SK-N-SH treated with all-trans-retinoic acid at 6 μM for 48 hours (cell line): Measurements from ENCODE around the gene NFKBIA.
A peak's percentile ranks its signal among the peaks of the same experiment; 100 is the strongest.

ENCODE experiments used
- ATAC-seq: fragments of 200-7000 bp; cut with Tn5 transposase; 3 replicates; pipeline ENCODE4 v1.9.1; 2020; ENCODE audit warnings: mild to moderate bottlenecking, moderate library complexity
- ARNTL ChIP-seq: fragments of 450-650 bp; formaldehyde crosslinking; IDR thresholded peaks from 2 replicates; pipeline ENCODE4 v1.5.0; 2020; ENCODE audit warnings: low read depth, mild to moderate bottlenecking, moderate library complexity, borderline replicate concordance
- BACH2 ChIP-seq: fragments of 250-450 bp; sonication (Bioruptor Pico); IDR thresholded peaks from 2 replicates; pipeline ENCODE4 v1.9.0; 2021; ENCODE audit warnings: mild to moderate bottlenecking, borderline replicate concordance
- CSDC2 ChIP-seq: fragments of 250-450 bp; sonication (Bioruptor Pico); IDR thresholded peaks from 2 replicates; pipeline ENCODE4 v1.5.0; 2020; ENCODE audit warnings: mild to moderate bottlenecking, moderate library complexity
- ESRRG ChIP-seq: fragments of 250-450 bp; sonication (Bioruptor Pico); IDR thresholded peaks from 2 replicates; pipeline ENCODE4 v1.6.1; 2021; ENCODE audit warnings: mild to moderate bottlenecking
- GLIS3 ChIP-seq: fragments of 250-450 bp; sonication (Bioruptor Pico); IDR thresholded peaks from 2 replicates; pipeline ENCODE4 v1.5.0; 2020; ENCODE audit warnings: mild to moderate bottlenecking, moderate library complexity
- ISL1 ChIP-seq: fragments of 250-450 bp; sonication (Bioruptor Pico); IDR thresholded peaks from 2 replicates; pipeline ENCODE4 v2.1.2; 2022; ENCODE audit warnings: mild to moderate bottlenecking, moderate library complexity
- OSR1 ChIP-seq: fragments of 250-450 bp; sonication (Bioruptor Pico); IDR thresholded peaks from 2 replicates; pipeline ENCODE4 v1.8.0; 2022; ENCODE audit warnings: moderate library complexity, mild to moderate bottlenecking, inconsistent platforms
- PPARA ChIP-seq: fragments of 250-450 bp; sonication (Bioruptor Pico); IDR thresholded peaks from 2 replicates; pipeline ENCODE4 v1.5.0; 2020; ENCODE audit warnings: mild to moderate bottlenecking, borderline replicate concordance
- RARB ChIP-seq: fragments of 250-450 bp; sonication (Bioruptor Pico); IDR thresholded peaks from 2 replicates; pipeline ENCODE4 v1.8.0; 2021; ENCODE audit warnings: mild to moderate bottlenecking, moderate library complexity
- SNAI2 ChIP-seq: fragments of 250-450 bp; sonication (Bioruptor Pico); IDR thresholded peaks from 2 replicates; pipeline ENCODE4 v1.5.0; 2020; ENCODE audit warnings: mild to moderate bottlenecking, moderate library complexity
- TCF4 ChIP-seq: fragments of 250-450 bp; sonication (Bioruptor Pico); IDR thresholded peaks from 2 replicates; pipeline ENCODE4 v1.8.0; 2021; ENCODE audit warnings: mild to moderate bottlenecking, moderate library complexity, borderline replicate concordance
- TOX ChIP-seq: fragments of 250-450 bp; sonication (Bioruptor Pico); IDR thresholded peaks from 2 replicates; pipeline ENCODE4 v1.8.0; 2021; ENCODE audit warnings: mild to moderate bottlenecking, moderate library complexity, borderline replicate concordance
- ZC3H10 ChIP-seq: fragments of 250-450 bp; sonication (Bioruptor Pico); IDR thresholded peaks from 2 replicates; pipeline ENCODE4 v1.5.1; 2021; ENCODE audit warnings: mild to moderate bottlenecking, moderate library complexity
- ZFP3 ChIP-seq: fragments of 250-450 bp; sonication (Bioruptor Pico); IDR thresholded peaks from 2 replicates; pipeline ENCODE4 v1.5.0; 2020; ENCODE audit warnings: mild to moderate bottlenecking, moderate library complexity
- ZNF565 ChIP-seq: fragments of 450-650 bp; formaldehyde crosslinking; conservative IDR thresholded peaks from 2 replicates; pipeline ENCODE4 v1.5.0; 2020; ENCODE audit warnings: low read depth, mild to moderate bottlenecking, moderate library complexity
- ZNF70 ChIP-seq: fragments of 450-650 bp; formaldehyde crosslinking; IDR thresholded peaks from 2 replicates; pipeline ENCODE4 v1.5.0; 2020; ENCODE audit warnings: mild to moderate bottlenecking, moderate library complexity
- ZNF8 ChIP-seq: fragments of 450-650 bp; formaldehyde crosslinking; IDR thresholded peaks from 2 replicates; pipeline ENCODE4 v1.5.0; 2020; ENCODE audit warnings: mild to moderate bottlenecking, moderate library complexity
- TF ChIP-seq, protein P1 (sequence below): fragments of 250-450 bp; sonication (Bioruptor Pico); IDR thresholded peaks from 2 replicates; pipeline ENCODE4 v1.5.1; 2021; ENCODE audit warnings: mild to moderate bottlenecking, moderate library complexity
- TF ChIP-seq, protein P2 (sequence below): fragments of 250-450 bp; sonication (Bioruptor Pico); IDR thresholded peaks from 2 replicates; pipeline ENCODE4 v1.5.1; 2020; ENCODE audit warnings: low read depth, mild to moderate bottlenecking, moderate library complexity
- TF ChIP-seq, protein P3 (sequence below): fragments of 250-450 bp; sonication (Bioruptor Pico); IDR thresholded peaks from 2 replicates; pipeline ENCODE4 v1.8.0; 2021; ENCODE audit warnings: low read depth, mild to moderate bottlenecking, moderate library complexity, borderline replicate concordance
- TF ChIP-seq, protein P4 (sequence below): fragments of 250-450 bp; sonication (Bioruptor Pico); IDR thresholded peaks from 2 replicates; pipeline ENCODE4 v1.8.0; 2020; ENCODE audit warnings: mild to moderate bottlenecking, moderate library complexity, borderline replicate concordance
- TF ChIP-seq, protein P5 (sequence below): fragments of 250-450 bp; sonication (Bioruptor Pico); IDR thresholded peaks from 2 replicates; pipeline ENCODE4 v1.5.0; 2020; ENCODE audit warnings: mild to moderate bottlenecking, moderate library complexity

The NFKBIA gene

DNA sequence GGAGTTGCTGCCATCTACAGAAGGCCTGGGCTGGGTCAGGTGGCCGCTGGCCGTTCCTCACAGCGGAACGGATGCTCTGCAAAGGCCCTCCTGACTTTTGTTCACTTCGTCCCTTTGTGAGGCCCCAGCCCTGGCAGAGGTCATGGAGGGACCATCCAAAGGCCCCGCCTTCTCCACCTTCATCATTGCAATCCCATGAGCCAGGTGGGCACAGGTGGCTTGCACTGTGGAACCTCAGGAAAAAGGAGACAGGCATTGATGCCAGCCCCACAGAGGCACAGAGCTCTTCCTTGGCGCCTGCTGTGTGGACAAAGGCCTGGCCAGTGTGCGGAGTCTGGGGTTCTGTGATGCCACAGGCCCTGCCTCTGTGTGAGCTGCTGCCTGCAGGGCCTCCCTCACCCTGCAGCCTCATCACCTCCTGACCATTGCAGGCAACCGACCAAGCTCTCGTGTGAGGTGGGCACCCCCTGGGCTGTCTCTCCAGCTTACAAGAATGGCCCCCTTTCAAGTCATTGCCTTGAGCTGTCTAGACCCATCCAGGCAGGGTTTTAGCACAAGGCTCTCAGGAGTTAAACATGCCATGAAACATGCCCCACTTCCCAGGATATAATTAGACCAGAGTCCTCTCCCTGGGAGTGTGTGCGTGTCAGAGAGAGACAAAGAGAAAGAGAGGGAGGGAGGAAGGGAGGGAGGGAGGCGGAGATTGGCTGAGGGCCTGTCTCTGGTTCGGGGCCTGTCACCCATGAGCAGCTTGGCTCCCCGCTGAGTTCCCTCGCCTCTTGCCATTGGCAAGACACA is 19.3 kb downstream of the NFKBIA start:
- TF ChIP-seq OSR1, result no peak
- TF ChIP-seq ZNF8 (CRISPR knock-in tag), result no peak
- TF ChIP-seq, protein P1, sequence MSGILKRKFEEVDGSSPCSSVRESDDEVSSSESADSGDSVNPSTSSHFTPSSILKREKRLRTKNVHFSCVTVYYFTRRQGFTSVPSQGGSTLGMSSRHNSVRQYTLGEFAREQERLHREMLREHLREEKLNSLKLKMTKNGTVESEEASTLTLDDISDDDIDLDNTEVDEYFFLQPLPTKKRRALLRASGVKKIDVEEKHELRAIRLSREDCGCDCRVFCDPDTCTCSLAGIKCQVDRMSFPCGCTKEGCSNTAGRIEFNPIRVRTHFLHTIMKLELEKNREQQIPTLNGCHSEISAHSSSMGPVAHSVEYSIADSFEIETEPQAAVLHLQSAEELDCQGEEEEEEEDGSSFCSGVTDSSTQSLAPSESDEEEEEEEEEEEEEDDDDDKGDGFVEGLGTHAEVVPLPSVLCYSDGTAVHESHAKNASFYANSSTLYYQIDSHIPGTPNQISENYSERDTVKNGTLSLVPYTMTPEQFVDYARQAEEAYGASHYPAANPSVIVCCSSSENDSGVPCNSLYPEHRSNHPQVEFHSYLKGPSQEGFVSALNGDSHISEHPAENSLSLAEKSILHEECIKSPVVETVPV (CRISPR knock-in tag), result no peak
- no peak for TF ChIP-seq ZFP3 (CRISPR knock-in tag)
- no peak for TF ChIP-seq ISL1
- no peak for TF ChIP-seq TOX (CRISPR knock-in tag)
- no peak for TF ChIP-seq SNAI2 (CRISPR knock-in tag)
- TF ChIP-seq RARB (CRISPR knock-in tag), result no peak
- no peak for TF ChIP-seq BACH2 (CRISPR knock-in tag)
- no peak for TF ChIP-seq GLIS3
- TF ChIP-seq CSDC2 (CRISPR knock-in tag), result no peak
- TF ChIP-seq ZNF70 (CRISPR knock-in tag), result no peak
- TF ChIP-seq ZNF565 (CRISPR knock-in tag), result no peak
- TF ChIP-seq, protein P2, sequence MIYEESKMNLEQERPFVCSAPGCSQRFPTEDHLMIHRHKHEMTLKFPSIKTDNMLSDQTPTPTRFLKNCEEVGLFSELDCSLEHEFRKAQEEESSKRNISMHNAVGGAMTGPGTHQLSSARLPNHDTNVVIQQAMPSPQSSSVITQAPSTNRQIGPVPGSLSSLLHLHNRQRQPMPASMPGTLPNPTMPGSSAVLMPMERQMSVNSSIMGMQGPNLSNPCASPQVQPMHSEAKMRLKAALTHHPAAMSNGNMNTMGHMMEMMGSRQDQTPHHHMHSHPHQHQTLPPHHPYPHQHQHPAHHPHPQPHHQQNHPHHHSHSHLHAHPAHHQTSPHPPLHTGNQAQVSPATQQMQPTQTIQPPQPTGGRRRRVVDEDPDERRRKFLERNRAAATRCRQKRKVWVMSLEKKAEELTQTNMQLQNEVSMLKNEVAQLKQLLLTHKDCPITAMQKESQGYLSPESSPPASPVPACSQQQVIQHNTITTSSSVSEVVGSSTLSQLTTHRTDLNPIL (CRISPR knock-in tag), result no peak
- TF ChIP-seq ESRRG (CRISPR knock-in tag), result no peak
- no peak for TF ChIP-seq PPARA (CRISPR knock-in tag)
- no peak for TF ChIP-seq ZC3H10
- TF ChIP-seq, protein P3, sequence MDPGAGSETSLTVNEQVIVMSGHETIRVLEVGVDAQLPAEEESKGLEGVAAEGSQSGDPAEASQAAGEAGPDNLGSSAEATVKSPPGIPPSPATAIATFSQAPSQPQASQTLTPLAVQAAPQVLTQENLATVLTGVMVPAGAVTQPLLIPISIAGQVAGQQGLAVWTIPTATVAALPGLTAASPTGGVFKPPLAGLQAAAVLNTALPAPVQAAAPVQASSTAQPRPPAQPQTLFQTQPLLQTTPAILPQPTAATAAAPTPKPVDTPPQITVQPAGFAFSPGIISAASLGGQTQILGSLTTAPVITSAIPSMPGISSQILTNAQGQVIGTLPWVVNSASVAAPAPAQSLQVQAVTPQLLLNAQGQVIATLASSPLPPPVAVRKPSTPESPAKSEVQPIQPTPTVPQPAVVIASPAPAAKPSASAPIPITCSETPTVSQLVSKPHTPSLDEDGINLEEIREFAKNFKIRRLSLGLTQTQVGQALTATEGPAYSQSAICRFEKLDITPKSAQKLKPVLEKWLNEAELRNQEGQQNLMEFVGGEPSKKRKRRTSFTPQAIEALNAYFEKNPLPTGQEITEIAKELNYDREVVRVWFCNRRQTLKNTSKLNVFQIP, result no peak
- no peak for TF ChIP-seq ARNTL
- TF ChIP-seq, all 23 proteins: peak for 0
- peak; percentile 88 for ATAC-seq

DNA sequence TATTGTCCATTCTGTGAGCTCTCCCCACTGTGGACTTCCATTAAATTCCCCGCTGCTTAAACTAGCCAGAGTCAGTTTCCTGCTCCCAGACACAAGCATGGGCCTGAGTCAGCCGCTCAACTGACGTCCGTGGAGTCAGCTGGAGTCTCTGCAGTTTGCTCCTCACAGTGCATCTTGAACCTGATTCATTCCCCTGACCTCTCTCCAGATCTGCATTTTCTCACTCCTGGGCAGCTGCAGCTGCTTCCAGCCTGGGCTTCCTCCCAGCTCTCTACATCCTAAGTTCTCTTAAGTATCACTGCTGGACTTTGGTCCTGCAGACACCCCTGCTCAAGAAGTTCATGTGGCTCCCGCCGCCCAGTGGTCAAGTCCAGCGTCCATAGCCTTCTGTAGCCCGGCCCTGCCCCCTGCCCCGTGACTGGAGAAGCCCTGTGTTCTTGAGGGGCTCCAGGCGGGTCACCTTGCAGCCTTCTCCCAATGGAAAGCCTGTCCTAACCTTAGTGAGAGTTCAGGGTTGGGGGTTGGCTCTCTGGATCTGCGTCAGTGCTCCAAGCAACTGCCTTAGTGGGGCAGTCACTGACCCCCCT is 20.0 kb downstream of the NFKBIA start:
- peak; percentile 85 for ATAC-seq
- TF ChIP-seq TOX (CRISPR knock-in tag), result peak; percentile 12; the same call in 1 of the 2 replicates
- TF ChIP-seq SNAI2 (CRISPR knock-in tag), result no peak
- TF ChIP-seq, protein P4, sequence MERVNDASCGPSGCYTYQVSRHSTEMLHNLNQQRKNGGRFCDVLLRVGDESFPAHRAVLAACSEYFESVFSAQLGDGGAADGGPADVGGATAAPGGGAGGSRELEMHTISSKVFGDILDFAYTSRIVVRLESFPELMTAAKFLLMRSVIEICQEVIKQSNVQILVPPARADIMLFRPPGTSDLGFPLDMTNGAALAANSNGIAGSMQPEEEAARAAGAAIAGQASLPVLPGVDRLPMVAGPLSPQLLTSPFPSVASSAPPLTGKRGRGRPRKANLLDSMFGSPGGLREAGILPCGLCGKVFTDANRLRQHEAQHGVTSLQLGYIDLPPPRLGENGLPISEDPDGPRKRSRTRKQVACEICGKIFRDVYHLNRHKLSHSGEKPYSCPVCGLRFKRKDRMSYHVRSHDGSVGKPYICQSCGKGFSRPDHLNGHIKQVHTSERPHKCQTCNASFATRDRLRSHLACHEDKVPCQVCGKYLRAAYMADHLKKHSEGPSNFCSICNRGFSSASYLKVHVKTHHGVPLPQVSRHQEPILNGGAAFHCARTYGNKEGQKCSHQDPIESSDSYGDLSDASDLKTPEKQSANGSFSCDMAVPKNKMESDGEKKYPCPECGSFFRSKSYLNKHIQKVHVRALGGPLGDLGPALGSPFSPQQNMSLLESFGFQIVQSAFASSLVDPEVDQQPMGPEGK (CRISPR knock-in tag), result no peak

DNA sequence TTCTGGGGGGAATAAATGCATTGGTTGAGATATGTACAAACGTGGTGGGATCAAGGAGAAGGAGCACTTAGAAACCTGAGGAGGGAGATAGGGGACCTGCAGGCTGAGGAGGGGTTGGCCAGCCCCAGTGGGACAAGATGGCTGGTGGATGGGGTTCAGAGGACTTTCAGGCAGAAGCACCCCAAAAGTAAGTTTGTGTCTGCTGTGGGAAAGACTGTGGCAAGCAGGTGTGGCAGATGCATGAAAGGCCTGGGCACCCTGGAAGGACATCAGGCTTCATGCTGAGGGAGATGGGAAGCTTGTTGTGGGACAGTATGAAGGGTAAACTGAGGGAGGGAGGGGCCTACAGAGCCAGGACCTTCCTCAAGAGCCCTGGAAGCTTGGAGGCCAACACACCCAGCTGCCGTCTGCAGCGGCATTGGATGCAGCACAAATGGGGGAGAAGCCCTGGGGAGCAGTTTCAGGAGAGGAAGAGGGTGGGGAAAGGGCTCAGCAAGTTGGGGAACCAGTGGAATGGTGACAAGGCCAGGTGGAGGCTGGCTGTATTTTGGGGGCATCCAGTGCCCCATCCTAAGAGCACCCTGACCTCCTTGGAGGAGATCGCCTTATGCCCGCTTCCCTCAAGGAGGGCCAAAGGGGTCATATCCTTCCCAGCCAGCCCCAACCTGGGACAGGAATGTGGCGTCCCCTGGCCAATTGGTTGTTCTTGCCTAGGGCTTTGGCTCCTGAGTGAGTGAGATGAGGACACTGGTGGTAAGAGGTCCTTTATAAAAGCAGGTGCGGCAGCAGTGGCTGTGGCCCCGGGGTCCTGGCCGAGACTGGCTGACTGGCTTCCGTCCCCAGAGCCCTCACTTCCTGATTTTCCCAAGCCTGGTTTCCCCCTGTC is 20.7 kb downstream of the NFKBIA start:
- TF ChIP-seq ZFP3 (CRISPR knock-in tag), result no peak
- TF ChIP-seq ZC3H10, result no peak
- no peak for TF ChIP-seq ZNF70 (CRISPR knock-in tag)
- no peak; the same call in 2 of the 3 replicates for ATAC-seq

DNA sequence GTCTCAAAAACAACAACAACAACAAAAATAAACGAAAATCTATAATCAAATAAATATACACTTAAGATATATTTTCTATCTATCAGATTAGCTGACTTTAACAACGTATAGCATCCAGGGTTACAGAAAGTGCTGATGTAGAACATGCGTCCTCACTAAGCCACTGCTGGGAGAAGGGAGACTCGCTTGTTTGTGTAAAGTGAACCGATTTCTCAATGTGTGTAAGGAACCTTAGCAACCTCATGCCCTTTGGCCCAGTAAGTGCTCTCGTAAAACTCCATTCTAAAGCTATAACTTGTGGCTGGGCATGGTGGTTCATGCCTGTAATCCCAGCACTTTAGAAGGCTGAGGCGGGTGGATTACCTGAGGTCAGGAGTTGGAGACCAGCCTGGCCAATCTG is 23.8 kb downstream of the NFKBIA start:
- ATAC-seq, result no peak
- TF ChIP-seq TCF4 (CRISPR knock-in tag) (no peak), ESRRG (CRISPR knock-in tag) (no peak), ZNF8 (CRISPR knock-in tag) (no peak), PPARA (CRISPR knock-in tag) (no peak), ARNTL (no peak), ZNF70 (CRISPR knock-in tag) (no peak), OSR1 (no peak)
- TF ChIP-seq, protein P2 (CRISPR knock-in tag), result no peak
- TF ChIP-seq, protein P5, sequence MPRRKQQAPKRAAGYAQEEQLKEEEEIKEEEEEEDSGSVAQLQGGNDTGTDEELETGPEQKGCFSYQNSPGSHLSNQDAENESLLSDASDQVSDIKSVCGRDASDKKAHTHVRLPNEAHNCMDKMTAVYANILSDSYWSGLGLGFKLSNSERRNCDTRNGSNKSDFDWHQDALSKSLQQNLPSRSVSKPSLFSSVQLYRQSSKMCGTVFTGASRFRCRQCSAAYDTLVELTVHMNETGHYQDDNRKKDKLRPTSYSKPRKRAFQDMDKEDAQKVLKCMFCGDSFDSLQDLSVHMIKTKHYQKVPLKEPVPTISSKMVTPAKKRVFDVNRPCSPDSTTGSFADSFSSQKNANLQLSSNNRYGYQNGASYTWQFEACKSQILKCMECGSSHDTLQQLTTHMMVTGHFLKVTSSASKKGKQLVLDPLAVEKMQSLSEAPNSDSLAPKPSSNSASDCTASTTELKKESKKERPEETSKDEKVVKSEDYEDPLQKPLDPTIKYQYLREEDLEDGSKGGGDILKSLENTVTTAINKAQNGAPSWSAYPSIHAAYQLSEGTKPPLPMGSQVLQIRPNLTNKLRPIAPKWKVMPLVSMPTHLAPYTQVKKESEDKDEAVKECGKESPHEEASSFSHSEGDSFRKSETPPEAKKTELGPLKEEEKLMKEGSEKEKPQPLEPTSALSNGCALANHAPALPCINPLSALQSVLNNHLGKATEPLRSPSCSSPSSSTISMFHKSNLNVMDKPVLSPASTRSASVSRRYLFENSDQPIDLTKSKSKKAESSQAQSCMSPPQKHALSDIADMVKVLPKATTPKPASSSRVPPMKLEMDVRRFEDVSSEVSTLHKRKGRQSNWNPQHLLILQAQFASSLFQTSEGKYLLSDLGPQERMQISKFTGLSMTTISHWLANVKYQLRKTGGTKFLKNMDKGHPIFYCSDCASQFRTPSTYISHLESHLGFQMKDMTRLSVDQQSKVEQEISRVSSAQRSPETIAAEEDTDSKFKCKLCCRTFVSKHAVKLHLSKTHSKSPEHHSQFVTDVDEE (CRISPR knock-in tag), result no peak
